CD4-positive, alpha-beta T cell (primary cell): Measurements from ENCODE around the gene NISCH. TPM values are rescaled to one million over a fixed set of nuclear protein-coding genes. Genes with fewer than 3 reads are reported as not detected.

ENCODE experiments used
- ATAC-seq: fragments of 200-7000 bp; cut with Tn5 transposase; one replicate; pipeline ENCODE4 v1.10.0; 2022; ENCODE audit warnings: mild to moderate bottlenecking; ENCODE audit not compliant: poor library complexity
- CTCF ChIA-PET: fragments of 350-600 bp; sonication (Branson Sonifier 250); formaldehyde crosslinking; loops from one replicate; lab custom pipeline; 2021; ENCODE audit warnings: antibody characterized with exemption, inconsistent platforms; lab: Charles Lee
- POLR2A ChIA-PET: fragments of 350-600 bp; sonication (Branson Sonifier 250); formaldehyde crosslinking; loops from one replicate; lab custom pipeline; 2021; ENCODE audit warnings: antibody characterized with exemption, inconsistent platforms; lab: Charles Lee
- DNase-seq, 14 experiments: peaks; one replicate each; pipeline ENCODE4 v3.0.0-alpha.2; 2013 to 2020; ENCODE audit warnings: mixed read lengths in 2 of 14
- H3K27ac ChIP-seq, 2 donors: one replicate each; pipeline versions ENCODE4 v1.5.1 to v1.7.0; 2013; ENCODE audit warnings: low read length in 2 of 2, low read depth in 1 of 2, mild to moderate bottlenecking in 1 of 2
- H3K27me3 ChIP-seq, 2 experiments: 1 replicate in 1 of 2; 2 replicates in 1 of 2; pipeline versions ENCODE4 v1.6.1 to v1.7.0; 2013; ENCODE audit warnings: low read length in 2 of 2, control low read depth in 1 of 2, mild to moderate bottlenecking in 1 of 2, moderate library complexity in 1 of 2; ENCODE audit not compliant: insufficient read depth in 2 of 2, control insufficient read depth in 1 of 2
- H3K36me3 ChIP-seq: one replicate; pipeline ENCODE4 v1.6.1; 2013; ENCODE audit warnings: low read length, control low read depth; ENCODE audit not compliant: insufficient read depth
- H3K4me1 ChIP-seq: one replicate; pipeline ENCODE4 v1.6.1; 2013; ENCODE audit warnings: low read length, control low read depth; ENCODE audit not compliant: insufficient read depth
- H3K4me3 ChIP-seq: one replicate; pipeline ENCODE4 v1.5.1; 2013; ENCODE audit warnings: mild to moderate bottlenecking, low read length, moderate library complexity
- H3K9me3 ChIP-seq, 2 experiments: 1 replicate in 1 of 2; 2 replicates in 1 of 2; pipeline versions ENCODE4 v1.6.1 to v1.7.0; 2013; ENCODE audit warnings: low read length in 2 of 2, mild to moderate bottlenecking in 2 of 2, control low read depth in 1 of 2, moderate library complexity in 1 of 2; ENCODE audit not compliant: control insufficient read depth in 1 of 2, insufficient read depth in 1 of 2
- H3K27ac Mint-ChIP-seq: one replicate; pipeline ENCODE4 v1.8.0; 2020; ENCODE audit warnings: mixed read lengths
- H3K27me3 Mint-ChIP-seq: one replicate; pipeline ENCODE4 v1.8.0; 2021; ENCODE audit warnings: mixed read lengths
- H3K36me3 Mint-ChIP-seq: one replicate; pipeline ENCODE4 v1.8.0; 2021; ENCODE audit warnings: low read depth, mixed read lengths
- H3K4me1 Mint-ChIP-seq: one replicate; pipeline ENCODE4 v1.8.0; 2021; ENCODE audit warnings: low read depth, mixed read lengths
- H3K4me3 Mint-ChIP-seq: one replicate; pipeline ENCODE4 v1.8.0; 2020; ENCODE audit warnings: mild to moderate bottlenecking, mixed read lengths
- H3K9me3 Mint-ChIP-seq: one replicate; pipeline ENCODE4 v1.8.0; 2020; ENCODE audit warnings: mixed read lengths
- CTCF ChIP-seq: fragments of 200-600 bp; IDR thresholded peaks from one replicate; pipeline ENCODE4 v1.8.0; 2022; ENCODE audit warnings: antibody characterized with exemption, mild to moderate bottlenecking
- intact Hi-C, 2 experiments: fragments of 100-400 bp; cut with DNase I in 1 of 2; cut with micrococcal nuclease in 1 of 2; formaldehyde crosslinking; loops; one replicate each; pipeline versions ENCODE4 v1.15.1 to v1.9.0; 2023 to 2025; cut with DNase I, micrococcal nuclease
- total RNA-seq, 174 experiments: library from RNA in 2 of 174; stranded (reverse) in 2 of 174; gene quantifications; one replicate each; pipeline ENCODE4 v1.2.3 and lab custom pipeline; 2021 to 2026

NISCH gene
- total RNA-seq, 2 experiments from 2014 or later: 160 to 163 TPM

GRCh38 chr3:52430416-52430810 lies 25.0 kb upstream of the NISCH start:
- no peak overlapping the region for H3K4me3 Mint-ChIP-seq
- POLR2A ChIA-PET: no interaction called here

GRCh38 chr3:52431459-52432223 lies 23.8 kb upstream of the NISCH start:
- H3K9me3 Mint-ChIP-seq: no peaks in the 10 kb centered on the region
- no peaks in the 10 kb centered on the region for H3K4me1 Mint-ChIP-seq
- Histone ChIP-seq H3K9me3 (no peaks in the 10 kb centered on the region), H3K27me3 (no peaks in the 10 kb centered on the region), H3K36me3 (no peaks in the 10 kb centered on the region), H3K4me1 (peaks cover 8% of the 10 kb centered on the region), H3K4me3 (no peak overlapping the region), H3K27ac (no peak overlapping the region)
- ATAC-seq (no peak), DNase-seq (no peak)
- no peak overlapping the region for H3K4me3 Mint-ChIP-seq
- ChIA-PET POLR2A (no interaction called here), CTCF (no interaction called here)
- TF ChIP-seq CTCF: no peak
- intact Hi-C loops: no loop called here
- no peak overlapping the region for H3K27ac Mint-ChIP-seq
- H3K36me3 Mint-ChIP-seq: no peaks in the 10 kb centered on the region
- H3K27me3 Mint-ChIP-seq: no peaks in the 10 kb centered on the region

More at GRCh38 chr3:52430416-52430810, 25.0 kb upstream of the NISCH start:
- Mint-ChIP-seq H3K27ac (no peak overlapping the region), H3K4me1 (no peaks in the 10 kb centered on the region), H3K9me3 (no peaks in the 10 kb centered on the region), H3K36me3 (no peaks in the 10 kb centered on the region), H3K27me3 (no peaks in the 10 kb centered on the region)
- ATAC-seq (no peak), DNase-seq (no peak)
- peaks cover 8% of the 10 kb centered on the region for H3K4me1 ChIP-seq
- no peaks in the 10 kb centered on the region for H3K27me3 ChIP-seq
- no peak for TF ChIP-seq CTCF
- no peaks in the 10 kb centered on the region for H3K36me3 ChIP-seq
- no peak overlapping the region for H3K4me3 ChIP-seq
- CTCF ChIA-PET: no interaction called here
- no peak overlapping the region for H3K27ac ChIP-seq
- no peaks in the 10 kb centered on the region for H3K9me3 ChIP-seq
- intact Hi-C loops: no loop called here

- Mint-ChIP-seq H3K4me3 (no peak overlapping the region), H3K27ac (no peak overlapping the region), H3K27me3 (no peaks in the 10 kb centered on the region), H3K9me3 (no peaks in the 10 kb centered on the region), H3K4me1 (no peaks in the 10 kb centered on the region), H3K36me3 (no peaks in the 10 kb centered on the region)
- Histone ChIP-seq H3K4me3 (no peak overlapping the region), H3K27me3 (no peaks in the 10 kb centered on the region), H3K4me1 (peaks cover 8% of the 10 kb centered on the region), H3K9me3 (no peaks in the 10 kb centered on the region), H3K36me3 (no peaks in the 10 kb centered on the region), H3K27ac (no peak overlapping the region)
- ChIA-PET CTCF (no interaction called here), POLR2A (interaction anchor here (1.4 kb wide), 1 partner anchor 20 kb away, joined by 8 read pairs; no protein-coding TSS in a partner anchor)
- DNase-seq: no peak
- ATAC-seq: no peak
- no peak for TF ChIP-seq CTCF
- intact Hi-C loops: no loop called here
Observed at GRCh38 chr3:52432225-52432624, 23.2 kb upstream of the NISCH start.
